IMR-90 (cell line): ENCODE measurements around the gene PIEZO2. TPM values are rescaled to one million over a fixed set of nuclear protein-coding genes. Genes with fewer than 3 reads are reported as not detected.
"Not testable (repeated sequence)": the region's sequence is repeated elsewhere in the genome, so short reads cannot be mapped to it uniquely, and the experiment has no call there.

Experiments used
- ATAC-seq: fragments of 200-7000 bp; cut with Tn5 transposase; 2 replicates; pipeline ENCODE4 v1.9.1; 2020; ENCODE audit warnings: low read depth, mild to moderate bottlenecking, moderate library complexity
- BruUV-seq: library from RNA; stranded (reverse); fragments of 400-500 nt; replicated peaks from 2 replicates; lab custom pipeline; 2021; lab: Mats Ljungman, UMichigan
- CTCF ChIA-PET: fragments of 300-600 bp; formaldehyde crosslinking; extraction: SDS; loops from one replicate; lab custom pipeline; 2021; ENCODE audit warnings: antibody characterized with exemption; lab: Yijun Ruan, JAX
- POLR2A ChIA-PET: fragments of 300-600 bp; sonication (Branson Sonifier 250); formaldehyde crosslinking; loops from one replicate; lab custom pipeline; 2022; ENCODE audit warnings: antibody characterized with exemption; ENCODE audit not compliant: unreplicated experiment; lab: Charles Lee
- DNase-seq: peaks from one replicate; pipeline ENCODE4 v3.0.0; 2013
- H2AFZ ChIP-seq: replicated peaks from 2 replicates; pipeline ENCODE3; 2013; ENCODE audit warnings: low read length, mild to moderate bottlenecking; ENCODE audit not compliant: poor library complexity
- H2AK5ac ChIP-seq: 2 replicates; pipeline ENCODE4 v1.6.1; 2013; ENCODE audit warnings: low read depth, low read length, inconsistent platforms
- H2AK9ac ChIP-seq: replicated peaks from 2 replicates; pipeline ENCODE3; 2013; ENCODE audit warnings: mild to moderate bottlenecking, low read depth, low read length, moderate library complexity; ENCODE audit not compliant: poor library complexity
- H2BK120ac ChIP-seq: 2 replicates; pipeline ENCODE4 v1.6.1; 2013; ENCODE audit warnings: low read depth, low read length, inconsistent platforms
- H2BK15ac ChIP-seq: 3 replicates; pipeline ENCODE4 v1.6.1; 2013; ENCODE audit warnings: low read depth, low read length, inconsistent platforms
- H2BK20ac ChIP-seq: 2 replicates; pipeline ENCODE4 v1.6.1; 2013; ENCODE audit warnings: low read depth, mild to moderate bottlenecking, inconsistent platforms, low read length, moderate library complexity
- H2BK5ac ChIP-seq: 2 replicates; pipeline ENCODE4 v1.6.1; 2013; ENCODE audit warnings: mild to moderate bottlenecking, low read depth, low read length, inconsistent platforms; ENCODE audit not compliant: poor library complexity, severe bottlenecking
- H3K14ac ChIP-seq: replicated peaks from 2 replicates; pipeline ENCODE4 v1.6.1; 2013; ENCODE audit warnings: low read depth, low read length, inconsistent platforms
- H3K18ac ChIP-seq: 2 replicates; pipeline ENCODE4 v1.6.1; 2013; ENCODE audit warnings: low read depth, low read length, control low read depth
- H3K23ac ChIP-seq: 2 replicates; pipeline ENCODE4 v1.6.1; 2013; ENCODE audit warnings: low read depth, low read length, inconsistent platforms
- H3K27ac ChIP-seq: 2 replicates; pipeline ENCODE4 v1.5.1; 2013; ENCODE audit warnings: mild to moderate bottlenecking, control low read depth, low read length; ENCODE audit not compliant: insufficient read depth
- H3K27me3 ChIP-seq: 2 replicates; pipeline ENCODE4 v1.6.1; 2013; ENCODE audit warnings: low read length; ENCODE audit not compliant: control insufficient read depth, insufficient read depth
- H3K36me3 ChIP-seq: 2 replicates; pipeline ENCODE4 v1.6.1; 2013; ENCODE audit warnings: low read length, mixed read lengths; ENCODE audit not compliant: control insufficient read depth, insufficient read depth
- H3K4ac ChIP-seq: 2 replicates; pipeline ENCODE4 v1.6.1; 2013; ENCODE audit warnings: low read depth, low read length, inconsistent platforms
- H3K4me1 ChIP-seq: 2 replicates; pipeline ENCODE4 v1.6.1; 2013; ENCODE audit warnings: low read length, mixed read lengths; ENCODE audit not compliant: control insufficient read depth, insufficient read depth
- H3K4me2 ChIP-seq: 2 replicates; pipeline ENCODE4 v1.6.1; 2013; ENCODE audit warnings: low read depth, mild to moderate bottlenecking, control low read depth, low read length, moderate library complexity
- H3K4me3 ChIP-seq: 2 replicates; pipeline ENCODE4 v1.5.1; 2013; ENCODE audit warnings: low read depth, mild to moderate bottlenecking, control low read depth, low read length, moderate library complexity; ENCODE audit not compliant: insufficient read depth
- H3K56ac ChIP-seq: 2 replicates; pipeline ENCODE4 v1.6.1; 2013; ENCODE audit warnings: low read length, inconsistent platforms; ENCODE audit not compliant: insufficient read depth; ENCODE audit errors: extremely low read depth
- H3K79me1 ChIP-seq, 2 experiments: 2 replicates each; pipeline ENCODE4 v1.6.1; 2013; ENCODE audit warnings: low read length in 2 of 2, inconsistent platforms in 1 of 2, low read depth in 1 of 2
- H3K9ac ChIP-seq: 2 replicates; pipeline ENCODE4 v1.6.1; 2013; ENCODE audit warnings: low read depth, low read length, control low read depth
- H3K9me1 ChIP-seq: 2 replicates; pipeline ENCODE4 v1.6.1; 2013; ENCODE audit warnings: low read length, inconsistent platforms; ENCODE audit not compliant: insufficient read depth
- H3K9me3 ChIP-seq: 2 replicates; pipeline ENCODE4 v1.6.1; 2013; ENCODE audit warnings: low read length; ENCODE audit not compliant: control insufficient read depth, insufficient read depth
- H4K20me1 ChIP-seq: 2 replicates; pipeline ENCODE4 v1.6.1; 2013; ENCODE audit warnings: low read length, inconsistent platforms; ENCODE audit not compliant: insufficient read depth
- H4K5ac ChIP-seq: 2 replicates; pipeline ENCODE4 v1.6.1; 2013; ENCODE audit warnings: mild to moderate bottlenecking, low read depth, low read length, control low read depth
- H4K8ac ChIP-seq, 2 experiments: 2 replicates each; pipeline ENCODE4 v1.6.1; 2013; ENCODE audit warnings: low read depth in 2 of 2, low read length in 2 of 2, control low read depth in 1 of 2, inconsistent platforms in 1 of 2
- H4K91ac ChIP-seq: 2 replicates; pipeline ENCODE4 v1.6.1; 2013; ENCODE audit warnings: low read depth, low read length, inconsistent platforms; ENCODE audit not compliant: insufficient read depth
- WGBS, 2 experiments: methylation state at CpG; one replicate each; pipeline versions ENCODE4 v1.1.5 to v1.1.7; 2013; ENCODE audit warnings: missing lambda C conversion rate in 2 of 2; ENCODE audit not compliant: insufficient read length in 1 of 2; ENCODE audit errors: extremely low coverage in 2 of 2; 5-methylcytosine and 5-hydroxymethylcytosine counted together
- dilution Hi-C: fragments of 300-500 bp; cut with HindIII; formaldehyde crosslinking; loops from one replicate; pipeline ENCODE4 v1.14.3; 2018; ENCODE audit warnings: low sequenced_read_pairs; ENCODE audit not compliant: unreplicated experiment
- in situ Hi-C: fragments of 300-500 bp; cut with MboI; formaldehyde crosslinking; loops from 3 replicates; pipeline ENCODE4 v1.14.3; 2019; ENCODE audit warnings: low sequenced_read_pairs, inconsistent platforms, mixed read lengths
- intact Hi-C: fragments of 100-400 bp; cut with micrococcal nuclease; formaldehyde crosslinking; loops from 2 replicates; pipeline ENCODE4 v1.10.0; 2022
- polyA plus RNA-seq, 3 experiments: library from polyadenylated mRNA; depleted of rRNA; stranded (reverse); fragments of >200 nt; gene quantifications; 2 replicates each; pipeline ENCODE4 v1.2.3, GENCODE V29; 2012; ENCODE audit warnings: low replicate concordance in 1 of 3
- total RNA-seq: library from RNA; depleted of rRNA; stranded (reverse); fragments of >200 nt; gene quantifications from 2 replicates; pipeline ENCODE4 v1.2.3, GENCODE V29; 2012
- TF ChIP-seq, protein P1 (sequence below): conservative IDR thresholded peaks from 2 replicates; pipeline ENCODE4 v1.5.1; 2012; ENCODE audit warnings: mild to moderate bottlenecking, low read depth, low read length, improper control_type of control experiment

Gene PIEZO2
- total and polyA plus RNA-seq, 2 of the 4 experiments (the other 2 are of a cell fraction), result 2.4 to 4.1 TPM

GRCh38 chr18:11175266-11175979 lies 26.1 kb upstream of the PIEZO2 start (continued):
- TF ChIP-seq, protein P1, sequence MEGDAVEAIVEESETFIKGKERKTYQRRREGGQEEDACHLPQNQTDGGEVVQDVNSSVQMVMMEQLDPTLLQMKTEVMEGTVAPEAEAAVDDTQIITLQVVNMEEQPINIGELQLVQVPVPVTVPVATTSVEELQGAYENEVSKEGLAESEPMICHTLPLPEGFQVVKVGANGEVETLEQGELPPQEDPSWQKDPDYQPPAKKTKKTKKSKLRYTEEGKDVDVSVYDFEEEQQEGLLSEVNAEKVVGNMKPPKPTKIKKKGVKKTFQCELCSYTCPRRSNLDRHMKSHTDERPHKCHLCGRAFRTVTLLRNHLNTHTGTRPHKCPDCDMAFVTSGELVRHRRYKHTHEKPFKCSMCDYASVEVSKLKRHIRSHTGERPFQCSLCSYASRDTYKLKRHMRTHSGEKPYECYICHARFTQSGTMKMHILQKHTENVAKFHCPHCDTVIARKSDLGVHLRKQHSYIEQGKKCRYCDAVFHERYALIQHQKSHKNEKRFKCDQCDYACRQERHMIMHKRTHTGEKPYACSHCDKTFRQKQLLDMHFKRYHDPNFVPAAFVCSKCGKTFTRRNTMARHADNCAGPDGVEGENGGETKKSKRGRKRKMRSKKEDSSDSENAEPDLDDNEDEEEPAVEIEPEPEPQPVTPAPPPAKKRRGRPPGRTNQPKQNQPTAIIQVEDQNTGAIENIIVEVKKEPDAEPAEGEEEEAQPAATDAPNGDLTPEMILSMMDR, result no peak

GRCh38 chr18:11174179-11174578 lies 24.8 kb upstream of the PIEZO2 start:
- H2BK5ac ChIP-seq, result peak overlapping the region; percentile 86
- H3K36me3 ChIP-seq, H3K9ac ChIP-seq, H3K4me3 ChIP-seq, intact Hi-C loops, H3K4me2 ChIP-seq, H3K27me3 ChIP-seq, in situ Hi-C loops, H3K79me1 ChIP-seq, H3K9me1 ChIP-seq, H3K56ac ChIP-seq, POLR2A ChIA-PET, DNase-seq, CTCF ChIA-PET, H4K20me1 ChIP-seq, ATAC-seq, BruUV-seq, dilution Hi-C loops, H3K9me3 ChIP-seq: not testable (repeated sequence)
- peak overlapping the region; percentile 43; the same call in 1 of the 2 replicates for H2AK5ac ChIP-seq
- H3K23ac ChIP-seq, result 0 out of 2 replicates have a peak overlapping the region, but pooled peaks have one; percentile 15
- peak overlapping the region; percentile 93 for H4K91ac ChIP-seq
- H3K4me1 ChIP-seq, result peaks cover 19% of the 10 kb centered on the region
- H2AK9ac ChIP-seq, result peak overlapping the region; percentile 85
- H2AFZ ChIP-seq, result peak overlapping the region; percentile 77
- H3K4ac ChIP-seq, result peak overlapping the region; percentile 79
- peak overlapping the region; percentile 90 for H4K5ac ChIP-seq
- H3K14ac ChIP-seq, result peak overlapping the region; percentile 85; the same call in 1 of the 2 replicates
- WGBS, 2 experiments, result 100% methylated on average over 1 of the region's 11 CpGs; no CpG with 5 or more reads in 1 of the 2 experiments
- peak overlapping the region; percentile 59 to 73; a peak in 3 of 4 replicates for H4K8ac ChIP-seq
- H3K27ac ChIP-seq, result peak overlapping the region; percentile 93
- H2BK120ac ChIP-seq, result peak overlapping the region; percentile 96
- H2BK15ac ChIP-seq, result peak overlapping the region; percentile 50
- peak overlapping the region; percentile 98 for H2BK20ac ChIP-seq
- H3K18ac ChIP-seq, result peak overlapping the region; percentile 96
